Mammary epithelial cell (primary cell): Measurements from ENCODE around the gene SEMA3D.

Experiments
- EZH2 ChIP-seq: IDR thresholded peaks from 2 replicates; pipeline ENCODE4 v1.6.1; 2012; ENCODE audit warnings: low read length, inconsistent platforms, borderline replicate concordance
- TF ChIP-seq, protein P1 (sequence below), 2 donors: IDR thresholded peaks in 1 of 2; conservative IDR thresholded peaks in 1 of 2; 2 replicates each; pipeline ENCODE4 v1.5.1; 2011 to 2012; ENCODE audit warnings: inconsistent platforms in 2 of 2, low read length in 2 of 2, mild to moderate bottlenecking in 2 of 2, control low read depth in 1 of 2, low read depth in 1 of 2; ENCODE audit not compliant: insufficient read depth in 1 of 2; ENCODE audit errors: extremely low read depth in 1 of 2

DNA sequence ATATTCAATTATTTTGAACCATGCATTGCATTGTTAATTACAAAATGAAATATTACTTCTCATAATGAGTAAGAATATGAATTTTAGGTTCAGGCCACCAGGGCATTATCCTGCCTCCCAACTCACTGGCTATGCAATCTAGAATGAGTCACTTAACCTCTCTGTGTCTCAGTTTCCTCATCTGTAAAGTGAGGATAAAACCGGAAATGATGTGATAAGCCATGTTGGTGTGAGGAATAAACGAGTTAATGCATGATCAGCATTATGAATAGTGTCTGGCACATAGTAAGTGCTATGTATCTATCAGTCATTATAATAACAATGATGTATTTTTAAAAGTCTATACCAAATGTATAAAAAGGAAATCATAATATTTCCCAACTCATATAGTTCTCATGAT lies 85.5 kb downstream of the SEMA3D start:
- TF ChIP-seq, protein P1, sequence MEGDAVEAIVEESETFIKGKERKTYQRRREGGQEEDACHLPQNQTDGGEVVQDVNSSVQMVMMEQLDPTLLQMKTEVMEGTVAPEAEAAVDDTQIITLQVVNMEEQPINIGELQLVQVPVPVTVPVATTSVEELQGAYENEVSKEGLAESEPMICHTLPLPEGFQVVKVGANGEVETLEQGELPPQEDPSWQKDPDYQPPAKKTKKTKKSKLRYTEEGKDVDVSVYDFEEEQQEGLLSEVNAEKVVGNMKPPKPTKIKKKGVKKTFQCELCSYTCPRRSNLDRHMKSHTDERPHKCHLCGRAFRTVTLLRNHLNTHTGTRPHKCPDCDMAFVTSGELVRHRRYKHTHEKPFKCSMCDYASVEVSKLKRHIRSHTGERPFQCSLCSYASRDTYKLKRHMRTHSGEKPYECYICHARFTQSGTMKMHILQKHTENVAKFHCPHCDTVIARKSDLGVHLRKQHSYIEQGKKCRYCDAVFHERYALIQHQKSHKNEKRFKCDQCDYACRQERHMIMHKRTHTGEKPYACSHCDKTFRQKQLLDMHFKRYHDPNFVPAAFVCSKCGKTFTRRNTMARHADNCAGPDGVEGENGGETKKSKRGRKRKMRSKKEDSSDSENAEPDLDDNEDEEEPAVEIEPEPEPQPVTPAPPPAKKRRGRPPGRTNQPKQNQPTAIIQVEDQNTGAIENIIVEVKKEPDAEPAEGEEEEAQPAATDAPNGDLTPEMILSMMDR (conservative IDR thresholded peaks at IDR 0.05 in 1 of 2, IDR thresholded peaks at IDR 0.05 in 1 of 2; ENCODE audit: extremely low read depth in 1 of 2, insufficient read depth in 1 of 2, low read depth in 1 of 2, low read length in 2 of 2) = no peak
- TF ChIP-seq EZH2 = no peak
